IPS-15b (cell line): ENCODE data around the gene GPR143.

Experiments used
- H3K27me3 ChIP-seq: one replicate; pipeline ENCODE4 v1.6.1; 2013; ENCODE audit warnings: low read length; ENCODE audit not compliant: control insufficient read depth, insufficient read depth
- H3K36me3 ChIP-seq: one replicate; pipeline ENCODE4 v1.6.1; 2013; ENCODE audit warnings: low read length; ENCODE audit not compliant: control insufficient read depth, insufficient read depth
- H3K4me1 ChIP-seq: one replicate; pipeline ENCODE4 v1.6.1; 2013; ENCODE audit warnings: mild to moderate bottlenecking, low read length; ENCODE audit not compliant: control insufficient read depth, insufficient read depth
- H3K4me3 ChIP-seq: one replicate; pipeline ENCODE4 v1.5.1; 2013; ENCODE audit warnings: low read depth, low read length
- H3K9ac ChIP-seq: one replicate; pipeline ENCODE4 v1.6.1; 2013; ENCODE audit warnings: low read depth, mild to moderate bottlenecking, low read length
- H3K9me3 ChIP-seq: one replicate; pipeline ENCODE4 v1.6.1; 2013; ENCODE audit warnings: mild to moderate bottlenecking, low read length; ENCODE audit not compliant: control insufficient read depth, insufficient read depth

Gene GPR143

GRCh38 chrX:9681422-9681821 lies 84.2 kb downstream of the GPR143 start:
- no peak overlapping the region for H3K9ac ChIP-seq
- no peak overlapping the region for H3K4me3 ChIP-seq
- no peaks in the 10 kb centered on the region for H3K27me3 ChIP-seq
- peaks cover 3% of the 10 kb centered on the region for H3K9me3 ChIP-seq
- H3K36me3 ChIP-seq = peaks cover 2% of the 10 kb centered on the region
- H3K4me1 ChIP-seq = no peaks in the 10 kb centered on the region

GRCh38 chrX:9681011-9681410 lies 84.6 kb downstream of the GPR143 start:
- peaks cover 5% of the 10 kb centered on the region for H3K9me3 ChIP-seq
- H3K4me1 ChIP-seq = no peaks in the 10 kb centered on the region
- H3K9ac ChIP-seq = no peak overlapping the region
- no peaks in the 10 kb centered on the region for H3K27me3 ChIP-seq
- H3K36me3 ChIP-seq = peaks cover 2% of the 10 kb centered on the region
- no peak overlapping the region for H3K4me3 ChIP-seq

GRCh38 chrX:9678215-9678965 lies 87.3 kb downstream of the GPR143 start:
- Histone ChIP-seq H3K4me3 (no peak overlapping the region), H3K36me3 (peaks cover 2% of the 10 kb centered on the region), H3K4me1 (no peaks in the 10 kb centered on the region), H3K9ac (no peak overlapping the region), H3K27me3 (no peaks in the 10 kb centered on the region), H3K9me3 (peaks cover 5% of the 10 kb centered on the region)

GRCh38 chrX:9677098-9677739 lies 88.4 kb downstream of the GPR143 start:
- Histone ChIP-seq H3K27me3 (no peaks in the 10 kb centered on the region), H3K9me3 (peaks cover 5% of the 10 kb centered on the region), H3K9ac (no peak overlapping the region), H3K4me3 (no peak overlapping the region), H3K4me1 (no peaks in the 10 kb centered on the region), H3K36me3 (peaks cover 2% of the 10 kb centered on the region)

GRCh38 chrX:9676738-9677097 lies 88.9 kb downstream of the GPR143 start:
- H3K9me3 ChIP-seq = peaks cover 5% of the 10 kb centered on the region
- no peaks in the 10 kb centered on the region for H3K27me3 ChIP-seq
- H3K4me1 ChIP-seq = no peaks in the 10 kb centered on the region
- no peak overlapping the region for H3K9ac ChIP-seq
- peaks cover 2% of the 10 kb centered on the region for H3K36me3 ChIP-seq
- no peak overlapping the region for H3K4me3 ChIP-seq

GRCh38 chrX:9676306-9676705 lies 89.3 kb downstream of the GPR143 start:
- H3K36me3 ChIP-seq = peaks cover 2% of the 10 kb centered on the region

More at GRCh38 chrX:9676306-9676705, 89.3 kb downstream of the GPR143 start:
- Histone ChIP-seq H3K27me3 (no peaks in the 10 kb centered on the region), H3K4me3 (no peak overlapping the region), H3K4me1 (no peaks in the 10 kb centered on the region), H3K9me3 (peaks cover 5% of the 10 kb centered on the region), H3K9ac (no peak overlapping the region)
